Small intestine (tissue), 7 donors: Measurements from ENCODE around the gene HMGB2. TPM values are rescaled to one million over a fixed set of nuclear protein-coding genes. Genes with fewer than 3 reads are reported as not detected.

ENCODE experiments used
- DNase-seq, 2 donors: peaks; one replicate each; pipeline versions ENCODE4 v3.0.0 to v3.0.0-alpha.2; 2013
- FAIRE-seq: peaks from 2 replicates; lab custom pipeline; 2012; peaks lifted over from hg19 to GRCh38; lab: Jason Lieb, UNC
- H3K27ac ChIP-seq, 3 donors: one replicate each; pipeline ENCODE4 v1.5.1; 2013; ENCODE audit warnings: low read length in 2 of 3, mild to moderate bottlenecking in 2 of 3, control low read depth in 1 of 3, inconsistent platforms in 1 of 3, low read depth in 1 of 3, moderate library complexity in 1 of 3
- H3K27me3 ChIP-seq, 3 donors: one replicate each; pipeline ENCODE4 v1.6.1; 2013; ENCODE audit warnings: low read length in 3 of 3, inconsistent platforms in 1 of 3; ENCODE audit not compliant: control insufficient read depth in 3 of 3, insufficient read depth in 3 of 3
- H3K36me3 ChIP-seq, 3 donors: one replicate each; pipeline ENCODE4 v1.6.1; 2013; ENCODE audit warnings: low read length in 3 of 3, inconsistent platforms in 1 of 3, low read depth in 1 of 3, mild to moderate bottlenecking in 1 of 3, moderate library complexity in 1 of 3; ENCODE audit not compliant: control insufficient read depth in 3 of 3, insufficient read depth in 2 of 3
- H3K4me1 ChIP-seq, 3 donors: one replicate each; pipeline ENCODE4 v1.6.1; 2013; ENCODE audit warnings: low read length in 2 of 3, inconsistent platforms in 1 of 3, low read depth in 1 of 3, mild to moderate bottlenecking in 1 of 3, moderate library complexity in 1 of 3; ENCODE audit not compliant: control insufficient read depth in 3 of 3, insufficient read depth in 2 of 3
- H3K4me3 ChIP-seq, 3 donors: one replicate each; pipeline ENCODE4 v1.5.1; 2013; ENCODE audit warnings: low read length in 3 of 3, control low read depth in 1 of 3, inconsistent platforms in 1 of 3, low read depth in 1 of 3, mild to moderate bottlenecking in 1 of 3, moderate library complexity in 1 of 3
- H3K9me3 ChIP-seq, 2 donors: one replicate each; pipeline ENCODE4 v1.6.1; 2013; ENCODE audit warnings: low read depth in 1 of 2, low read length in 1 of 2; ENCODE audit not compliant: control insufficient read depth in 2 of 2, insufficient read depth in 1 of 2
- WGBS, 3 donors: extraction: QIAGEN DNeasy Blood & Tissue Kit; methylation state at CpG; one replicate each; pipeline ENCODE4 v1.1.7; 2013; 5-methylcytosine and 5-hydroxymethylcytosine counted together
- polyA plus RNA-seq, 4 donors: library from polyadenylated mRNA; stranded (reverse) in 3 of 4; unstranded in 1 of 4; fragments of 200-250 nt in 3 of 4; fragments of 120-200 nt in 1 of 4; gene quantifications; one replicate each; pipeline versions ENCODE4 v1.2.1 to v1.2.3, GENCODE V29; 2013
- donor health status: healthy with polysubstance abuse.
- donor health status: control.
- donor health status: control.
- donor health status: Bipolar disorder and iron deficiency.
- donor health status: healthy.

Gene HMGB2
- polyA plus RNA-seq, 4 donors, result 46.5 to 274 (median 122) TPM

GRCh38 chr4:173333658-173334084, 487 bp downstream of the HMGB2 start:
- H3K4me3 ChIP-seq, result peak overlapping the region; percentile 77 to 100 (median 82)
- 0 to 1% (median 0%) methylated on average over 25 to 52 of the region's 53 CpGs for WGBS, 3 donors
- H3K36me3 ChIP-seq, result peaks cover 0 to 7% (median 0%) of the 10 kb centered on the region in 3 donors
- DNase-seq (no peak), FAIRE-seq (no peak)
- H3K27ac ChIP-seq, result peak overlapping the region; percentile 97 to 100 (median 97)
- H3K9me3 ChIP-seq, result no peaks in the 10 kb centered on the region
- no peaks in the 10 kb centered on the region for H3K27me3 ChIP-seq
- peaks cover 0 to 4% (median 2%) of the 10 kb centered on the region in 3 donors for H3K4me1 ChIP-seq

GRCh38 chr4:173332963-173333657, 1.0 kb downstream of the HMGB2 start:
- FAIRE-seq (no peak), DNase-seq (peak in 1 of 2 donors; percentile 44)
- peaks cover 0 to 4% (median 2%) of the 10 kb centered on the region in 3 donors for H3K4me1 ChIP-seq
- H3K27me3 ChIP-seq, result no peaks in the 10 kb centered on the region
- H3K4me3 ChIP-seq, result peak overlapping the region; percentile 77 to 100 (median 82)
- H3K9me3 ChIP-seq, result no peaks in the 10 kb centered on the region
- H3K27ac ChIP-seq, result peak overlapping the region; percentile 97 to 100 (median 97)
- H3K36me3 ChIP-seq, result peaks cover 0 to 10% (median 0%) of the 10 kb centered on the region in 3 donors
- 0 to 4% (median 1%) methylated on average over 21 of the region's 21 CpGs for WGBS, 3 donors

GRCh38 chr4:173332021-173332487, 2.1 kb downstream of the HMGB2 start:
- WGBS, 3 donors, result 21 to 30% (median 24%) methylated on average over 6 of the region's 6 CpGs
- DNase-seq, result peak in 1 of 2 donors; percentile 34

GRCh38 chr4:173330590-173330989, 3.6 kb downstream of the HMGB2 start:
- Histone ChIP-seq H3K4me3 (no peak overlapping the region), H3K27ac (no peak overlapping the region), H3K27me3 (no peaks in the 10 kb centered on the region), H3K9me3 (no peaks in the 10 kb centered on the region), H3K4me1 (peaks cover 0 to 4% (median 2%) of the 10 kb centered on the region in 3 donors), H3K36me3 (peaks cover 0 to 12% (median 0%) of the 10 kb centered on the region in 3 donors)
- no peak for FAIRE-seq
- no peak for DNase-seq
- WGBS, 3 donors, result 88 to 91% (median 90%) methylated on average over 2 of the region's 2 CpGs

More at GRCh38 chr4:173332021-173332487, 2.1 kb downstream of the HMGB2 start:
- Histone ChIP-seq H3K36me3 (peaks cover 0 to 10% (median 0%) of the 10 kb centered on the region in 3 donors), H3K27ac (no peak overlapping the region), H3K4me3 (no peak overlapping the region), H3K4me1 (peaks cover 0 to 4% (median 2%) of the 10 kb centered on the region in 3 donors), H3K27me3 (no peaks in the 10 kb centered on the region), H3K9me3 (no peaks in the 10 kb centered on the region)
- no peak for FAIRE-seq

- DNase-seq, result no peak
- WGBS, 3 donors, result 90 to 94% (median 92%) methylated on average over 5 of the region's 5 CpGs
- H3K27ac ChIP-seq, result no peak overlapping the region
- H3K4me3 ChIP-seq, result no peak overlapping the region
- H3K9me3 ChIP-seq, result no peaks in the 10 kb centered on the region
- no peaks in the 10 kb centered on the region for H3K27me3 ChIP-seq
- no peak for FAIRE-seq
- peaks cover 0 to 12% (median 0%) of the 10 kb centered on the region in 3 donors for H3K36me3 ChIP-seq
- peaks cover 0 to 4% (median 2%) of the 10 kb centered on the region in 3 donors for H3K4me1 ChIP-seq
These were observed 5.8 kb downstream of the HMGB2 start for GRCh38 chr4:173328236-173328901.

GRCh38 chr4:173325007-173325736, 9.0 kb downstream of the HMGB2 start:
- WGBS, 3 donors, result 95 to 98% (median 97%) methylated on average over 5 of the region's 5 CpGs
- H3K36me3 ChIP-seq, result peaks cover 0 to 7% (median 7%) of the 10 kb centered on the region in 3 donors
- no peak for FAIRE-seq

GRCh38 chr4:173319696-173320095, 14.5 kb downstream of the HMGB2 start:
- H3K4me1 ChIP-seq, result no peaks in the 10 kb centered on the region
- FAIRE-seq, result no peak
- 88 to 90% (median 90%) methylated on average over 2 of the region's 2 CpGs for WGBS, 3 donors

More at GRCh38 chr4:173325007-173325736, 9.0 kb downstream of the HMGB2 start:
- no peaks in the 10 kb centered on the region for H3K27me3 ChIP-seq
- no peak for DNase-seq
- no peaks in the 10 kb centered on the region for H3K9me3 ChIP-seq
- no peaks in the 10 kb centered on the region for H3K4me1 ChIP-seq
- no peak overlapping the region for H3K27ac ChIP-seq
- H3K4me3 ChIP-seq, result no peak overlapping the region

More at GRCh38 chr4:173319696-173320095, 14.5 kb downstream of the HMGB2 start:
- Histone ChIP-seq H3K9me3 (no peaks in the 10 kb centered on the region), H3K27ac (no peak overlapping the region), H3K36me3 (peaks cover 0 to 19% (median 8%) of the 10 kb centered on the region in 3 donors), H3K4me3 (no peak overlapping the region), H3K27me3 (no peaks in the 10 kb centered on the region)
- DNase-seq, result no peak
